ENCODE data around the gene GRID2IP.

GRID2IP gene

GRCh38 chr7:6505685-6506559 is 45.3 kb downstream of the GRID2IP start:
- Histone ChIP-seq H3K27ac (ENCODE audit: low read length) (no peak overlapping the region), H2AFZ (ENCODE audit: low read depth, low read length) (no peak overlapping the region), H3K27me3 (ENCODE audit: low read depth, low read length) (no peaks in the 10 kb centered on the region), H3K4me1 (ENCODE audit: low read length) (peaks cover 5% of the 10 kb centered on the region; the same call in 1 of the 2 replicates), H3K36me3 (replicated peaks; ENCODE audit: low read depth, low read length) (no peaks in the 10 kb centered on the region), H3K4me2 (ENCODE audit: low read length) (no peak overlapping the region), H3K9me3 (ENCODE audit: insufficient read depth, low read length) (no peaks in the 10 kb centered on the region), H3K4me3 (ENCODE audit: low read length) (no peak overlapping the region), H3K79me2 (ENCODE audit: low read length) (no peaks in the 10 kb centered on the region), H3K9ac (ENCODE audit: low read length) (no peak overlapping the region), H4K20me1 (ENCODE audit: insufficient read depth, low read length) (no peaks in the 10 kb centered on the region)
- TF ChIP-seq EZH2phosphoT487 (IDR thresholded peaks at IDR 0.05; ENCODE audit: low read depth) (no peak), CTCF (IDR thresholded peaks at IDR 0.05; ENCODE audit: low read depth, low read length) (no peak)

GRCh38 chr7:6504996-6505395 is 46.3 kb downstream of the GRID2IP start:
- Histone ChIP-seq H3K9ac (ENCODE audit: low read length) (peak overlapping the region; percentile 86), H3K4me3 (ENCODE audit: low read length) (peak overlapping the region; percentile 92), H3K36me3 (replicated peaks; ENCODE audit: low read depth, low read length) (no peaks in the 10 kb centered on the region), H3K27me3 (ENCODE audit: low read depth, low read length) (no peaks in the 10 kb centered on the region), H3K4me2 (ENCODE audit: low read length) (peak overlapping the region; percentile 87), H4K20me1 (ENCODE audit: insufficient read depth, low read length) (no peaks in the 10 kb centered on the region), H3K79me2 (ENCODE audit: low read length) (no peaks in the 10 kb centered on the region), H3K4me1 (ENCODE audit: low read length) (peaks cover 5% of the 10 kb centered on the region; the same call in 1 of the 2 replicates), H3K27ac (ENCODE audit: low read length) (no peak overlapping the region), H2AFZ (ENCODE audit: low read depth, low read length) (no peak overlapping the region), H3K9me3 (ENCODE audit: insufficient read depth, low read length) (no peaks in the 10 kb centered on the region)
- no peak for TF ChIP-seq CTCF (IDR thresholded peaks at IDR 0.05; ENCODE audit: low read depth, low read length)
- no peak for TF ChIP-seq EZH2phosphoT487 (IDR thresholded peaks at IDR 0.05; ENCODE audit: low read depth)

GRCh38 chr7:6502886-6503285 is 48.4 kb downstream of the GRID2IP start:
- no peaks in the 10 kb centered on the region for H3K79me2 ChIP-seq (ENCODE audit: low read length)
- no peak overlapping the region for H3K9ac ChIP-seq (ENCODE audit: low read length)
- H4K20me1 ChIP-seq (ENCODE audit: insufficient read depth, low read length), result no peaks in the 10 kb centered on the region
- H3K27ac ChIP-seq (ENCODE audit: low read length), result no peak overlapping the region
- no peak overlapping the region for H2AFZ ChIP-seq (ENCODE audit: low read depth, low read length)
- H3K27me3 ChIP-seq (ENCODE audit: low read depth, low read length), result no peaks in the 10 kb centered on the region
- TF ChIP-seq EZH2phosphoT487 (IDR thresholded peaks at IDR 0.05; ENCODE audit: low read depth), result no peak
- no peak for TF ChIP-seq CTCF (IDR thresholded peaks at IDR 0.05; ENCODE audit: low read depth, low read length)
- H3K9me3 ChIP-seq (ENCODE audit: insufficient read depth, low read length), result no peaks in the 10 kb centered on the region
- no peaks in the 10 kb centered on the region for H3K36me3 ChIP-seq (replicated peaks; ENCODE audit: low read depth, low read length)
- peaks cover 5% of the 10 kb centered on the region; the same call in 1 of the 2 replicates for H3K4me1 ChIP-seq (ENCODE audit: low read length)
- H3K4me3 ChIP-seq (ENCODE audit: low read length), result no peak overlapping the region
- no peak overlapping the region for H3K4me2 ChIP-seq (ENCODE audit: low read length)
